ENCODE data around the gene B4GALT6. TPM values are rescaled to one million over a fixed set of nuclear protein-coding genes. Genes with fewer than 3 reads are reported as not detected.

The B4GALT6 gene
- polyA plus RNA-seq, 1 donor (not counting 4 experiments of a cell fraction or from before 2014, with no cell fraction given) = 7.1 TPM

DNA sequence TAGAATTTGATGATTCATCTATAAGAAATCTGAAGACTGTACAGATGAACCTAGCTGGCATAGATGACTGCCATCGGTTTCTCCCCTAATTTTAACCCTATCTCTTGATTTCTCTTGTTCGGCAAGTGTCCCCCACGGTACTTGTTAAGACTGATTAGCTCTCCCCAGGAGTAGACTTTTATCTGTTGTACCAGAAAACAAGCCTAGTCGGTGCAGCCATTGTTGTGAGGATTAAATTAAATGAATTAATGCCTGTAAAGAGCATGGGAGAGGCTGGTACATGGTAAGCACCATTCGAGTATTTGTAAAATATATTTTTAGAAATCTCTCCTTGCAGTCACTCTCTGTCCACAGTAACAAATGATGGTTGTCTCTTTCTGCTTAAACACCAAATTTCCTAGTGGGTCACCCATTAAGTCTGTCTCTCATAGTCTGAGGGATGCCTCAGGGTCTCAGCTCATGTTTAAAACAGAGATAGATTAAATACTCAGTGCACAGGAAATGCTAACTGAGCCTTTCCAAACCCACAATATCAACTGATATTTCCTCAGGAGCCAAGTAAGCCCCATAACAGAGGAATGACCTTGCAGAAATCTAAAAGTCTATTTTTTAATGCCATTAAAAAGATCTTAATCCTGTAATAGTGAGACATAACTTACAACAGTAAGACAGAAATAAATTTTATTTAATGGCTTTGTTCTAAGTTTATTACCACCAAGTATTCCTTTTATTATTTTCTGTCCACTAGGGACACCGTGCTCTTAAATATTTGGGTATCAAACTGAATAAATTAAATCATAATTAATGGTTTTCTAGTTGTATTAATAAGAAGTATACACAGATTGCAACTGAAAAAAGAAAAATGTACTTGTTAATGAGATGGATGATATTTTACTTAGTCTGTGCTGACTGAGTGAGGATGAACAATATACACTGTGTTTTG is 2.9 kb upstream of the B4GALT6 start:
- Histone ChIP-seq H3K27me3 (ENCODE audit: control insufficient read depth, extremely low read depth, insufficient read depth, low read length) (no peaks in the 10 kb centered on the region), H3K4me2 (ENCODE audit: control insufficient read depth, extremely low read depth, insufficient read depth, low read depth, low read length) (peak overlapping the region; percentile 31), H3K36me3 (ENCODE audit: control insufficient read depth in 2 of 2, extremely low read depth in 1 of 2, insufficient read depth in 2 of 2, low read length in 2 of 2) (no peaks in the 10 kb centered on the region), H3K27ac (ENCODE audit: control insufficient read depth, insufficient read depth, low read length) (no peak overlapping the region), H3K4me3 (ENCODE audit: control insufficient read depth in 2 of 3, extremely low read depth in 1 of 3, insufficient read depth in 2 of 3, low read depth in 1 of 3, low read length in 3 of 3) (no peak overlapping the region), H4K20me1 (ENCODE audit: control insufficient read depth, extremely low read depth, insufficient read depth, low read length) (no peaks in the 10 kb centered on the region), H3K9me3 (ENCODE audit: control insufficient read depth, low read depth, low read length) (no peaks in the 10 kb centered on the region), H3K79me2 (ENCODE audit: control insufficient read depth, insufficient read depth, low read length) (no peaks in the 10 kb centered on the region), H3K9ac (ENCODE audit: control insufficient read depth, extremely low read depth, insufficient read depth, low read length) (no peak overlapping the region), H3K9me1 (ENCODE audit: control insufficient read depth, extremely low read depth, insufficient read depth, low read length) (no peaks in the 10 kb centered on the region), H2AFZ (ENCODE audit: control insufficient read depth, low read length) (no peak overlapping the region), H3K4me1 (ENCODE audit: control insufficient read depth, extremely low read depth, insufficient read depth, low read length) (peaks cover 24% of the 10 kb centered on the region)
- dilution Hi-C loops (cut with MboI; ENCODE audit: extremely low pct_ligation_motif_present, low sequenced_read_pairs) = no loop called here
- no peak for TF ChIP-seq EZH2 (IDR thresholded peaks at IDR 0.05; ENCODE audit: low read length)
- no peak for TF ChIP-seq CTCF (optimal IDR thresholded peaks at IDR 0.05 in 1 of 3, IDR thresholded peaks at IDR 0.05 in 1 of 3, conservative IDR thresholded peaks at IDR 0.05 in 1 of 3; ENCODE audit: extremely low read depth in 1 of 3, insufficient read depth in 2 of 3, low read length in 3 of 3)
- FAIRE-seq (peak; percentile 66), DNase-seq (ENCODE audit: low read depth, low spot score) (no peak)

- Histone ChIP-seq H2AFZ (ENCODE audit: control insufficient read depth, low read length) (no peak overlapping the region), H3K4me3 (ENCODE audit: control insufficient read depth in 2 of 3, extremely low read depth in 1 of 3, insufficient read depth in 2 of 3, low read depth in 1 of 3, low read length in 3 of 3) (no peak overlapping the region), H3K9ac (ENCODE audit: control insufficient read depth, extremely low read depth, insufficient read depth, low read length) (no peak overlapping the region), H3K27me3 (ENCODE audit: control insufficient read depth, extremely low read depth, insufficient read depth, low read length) (no peaks in the 10 kb centered on the region), H3K79me2 (ENCODE audit: control insufficient read depth, insufficient read depth, low read length) (no peaks in the 10 kb centered on the region), H3K9me3 (ENCODE audit: control insufficient read depth, low read depth, low read length) (no peaks in the 10 kb centered on the region), H4K20me1 (ENCODE audit: control insufficient read depth, extremely low read depth, insufficient read depth, low read length) (no peaks in the 10 kb centered on the region), H3K4me1 (ENCODE audit: control insufficient read depth, extremely low read depth, insufficient read depth, low read length) (peaks cover 24% of the 10 kb centered on the region), H3K4me2 (ENCODE audit: control insufficient read depth, extremely low read depth, insufficient read depth, low read depth, low read length) (peak overlapping the region; percentile 31), H3K9me1 (ENCODE audit: control insufficient read depth, extremely low read depth, insufficient read depth, low read length) (no peaks in the 10 kb centered on the region), H3K36me3 (ENCODE audit: control insufficient read depth in 2 of 2, extremely low read depth in 1 of 2, insufficient read depth in 2 of 2, low read length in 2 of 2) (no peaks in the 10 kb centered on the region), H3K27ac (ENCODE audit: control insufficient read depth, insufficient read depth, low read length) (no peak overlapping the region)
- TF ChIP-seq CTCF (optimal IDR thresholded peaks at IDR 0.05 in 1 of 3, IDR thresholded peaks at IDR 0.05 in 1 of 3, conservative IDR thresholded peaks at IDR 0.05 in 1 of 3; ENCODE audit: extremely low read depth in 1 of 3, insufficient read depth in 2 of 3, low read length in 3 of 3) (no peak), EZH2 (IDR thresholded peaks at IDR 0.05; ENCODE audit: low read length) (no peak)
- FAIRE-seq (no peak), DNase-seq (ENCODE audit: low read depth, low spot score) (no peak)
- dilution Hi-C loops (cut with MboI; ENCODE audit: extremely low pct_ligation_motif_present, low sequenced_read_pairs) = no loop called here
These were observed 2.2 kb upstream of the B4GALT6 start for GRCh38 chr18:31686572-31686971.

Measured in keratinocyte (primary cell).